ENCODE results near the gene UROC1. TPM values are rescaled to one million over a fixed set of nuclear protein-coding genes. Genes with fewer than 3 reads are reported as not detected.
A peak's percentile ranks its signal among the peaks of the same experiment; 100 is the strongest.

Gene UROC1
- total and polyA plus RNA-seq, 2 of the 13 experiments (the other 11 are each of a cell fraction or from before 2014, with no cell fraction given), result 0.71 to 1.3 TPM

GRCh38 chr3:126523745-126524428 lies 6.3 kb upstream of the UROC1 start, which contains the start of gene CHST13 (continued):
- TF ChIP-seq ETS1 (CRISPR knock-in tag; IDR thresholded peaks at IDR 0.05), result peak; percentile 65; the same call in 1 of the 2 replicates
- TF ChIP-seq HNF4A (CRISPR knock-in tag; IDR thresholded peaks at IDR 0.05), result peak; percentile 94
- TF ChIP-seq GATAD1 (CRISPR knock-in tag; IDR thresholded peaks at IDR 0.05), result peak; percentile 64
- no peak for TF ChIP-seq ZNF713 (CRISPR knock-in tag; IDR thresholded peaks at IDR 0.05)
- TF ChIP-seq HOXA9 (CRISPR knock-in tag; IDR thresholded peaks at IDR 0.05; ENCODE audit: borderline replicate concordance), result no peak
- no peak for TF ChIP-seq ATAD3A (CRISPR knock-in tag; IDR thresholded peaks at IDR 0.05)
- no peak for TF ChIP-seq HCFC1 (IDR thresholded peaks at IDR 0.05; ENCODE audit: low read depth, low read length)
- no peak for TF ChIP-seq ZNF354B (CRISPR knock-in tag; IDR thresholded peaks at IDR 0.05)
- 0 out of 2 replicates have a peak, but pooled peaks have one; percentile 55 for TF ChIP-seq ZMAT3 (CRISPR knock-in tag; conservative IDR thresholded peaks at IDR 0.05)
- TF ChIP-seq FUBP1 (CRISPR knock-in tag; IDR thresholded peaks at IDR 0.05; ENCODE audit: borderline replicate concordance), result no peak
- 0 out of 2 replicates have a peak, but pooled peaks have one; percentile 67 for TF ChIP-seq NRL (CRISPR knock-in tag; IDR thresholded peaks at IDR 0.05; ENCODE audit: borderline replicate concordance)
- TF ChIP-seq ZNF235 (CRISPR knock-in tag; IDR thresholded peaks at IDR 0.05; ENCODE audit: borderline replicate concordance), result no peak
- TF ChIP-seq MEF2D (CRISPR knock-in tag; IDR thresholded peaks at IDR 0.05), result no peak; the same call in 1 of the 2 replicates
- TF ChIP-seq ZNF367 (CRISPR knock-in tag; IDR thresholded peaks at IDR 0.05; ENCODE audit: borderline replicate concordance), result no peak
- TF ChIP-seq SOX13 (IDR thresholded peaks at IDR 0.05), result peak; percentile 64; the same call in 1 of the 2 replicates
- peak in 1 of 2 experiments; percentile 92; a peak in 2 of 4 replicates for TF ChIP-seq SOX13 (CRISPR knock-in tag; conservative IDR thresholded peaks at IDR 0.05 in 1 of 2, IDR thresholded peaks at IDR 0.05 in 1 of 2)
- no peak for TF ChIP-seq CBX2 (IDR thresholded peaks at IDR 0.05; ENCODE audit: low read depth, low read length)
- TF ChIP-seq CBX2 (CRISPR knock-in tag; IDR thresholded peaks at IDR 0.05; ENCODE audit: low read depth), result no peak
- TF ChIP-seq ZNF775 (CRISPR knock-in tag; IDR thresholded peaks at IDR 0.05; ENCODE audit: borderline replicate concordance), result no peak
- TF ChIP-seq PREB (CRISPR knock-in tag; IDR thresholded peaks at IDR 0.05), result no peak
- TF ChIP-seq HOXD1 (CRISPR knock-in tag; IDR thresholded peaks at IDR 0.05), result no peak; the same call in 1 of the 2 replicates
- TF ChIP-seq SP2 (CRISPR knock-in tag; IDR thresholded peaks at IDR 0.05), result no peak
- no peak for TF ChIP-seq MLXIP (CRISPR knock-in tag; IDR thresholded peaks at IDR 0.05; ENCODE audit: borderline replicate concordance)
